Measurements from ENCODE around the gene LITAFD.

LITAFD gene

DNA sequence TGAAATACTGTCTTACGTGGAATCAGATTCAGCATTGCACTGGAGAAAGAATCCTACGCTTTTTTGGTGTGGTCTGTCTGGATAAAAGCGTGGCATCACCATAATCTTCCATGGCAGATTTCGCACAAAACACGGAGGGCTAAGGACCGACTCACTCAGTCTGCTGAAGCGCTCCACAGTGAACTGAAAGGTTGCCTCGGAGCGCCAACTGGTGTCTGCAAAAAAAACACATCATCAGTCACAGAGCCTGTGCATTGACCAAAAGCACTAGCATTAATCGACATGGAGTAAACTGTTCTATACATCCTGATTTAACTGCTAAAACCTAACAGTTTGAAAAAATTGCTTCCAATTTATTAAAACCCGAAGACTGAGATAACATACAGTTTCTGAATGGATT lies 41.0 kb downstream of the LITAFD start:
- TF ChIP-seq, protein P1, sequence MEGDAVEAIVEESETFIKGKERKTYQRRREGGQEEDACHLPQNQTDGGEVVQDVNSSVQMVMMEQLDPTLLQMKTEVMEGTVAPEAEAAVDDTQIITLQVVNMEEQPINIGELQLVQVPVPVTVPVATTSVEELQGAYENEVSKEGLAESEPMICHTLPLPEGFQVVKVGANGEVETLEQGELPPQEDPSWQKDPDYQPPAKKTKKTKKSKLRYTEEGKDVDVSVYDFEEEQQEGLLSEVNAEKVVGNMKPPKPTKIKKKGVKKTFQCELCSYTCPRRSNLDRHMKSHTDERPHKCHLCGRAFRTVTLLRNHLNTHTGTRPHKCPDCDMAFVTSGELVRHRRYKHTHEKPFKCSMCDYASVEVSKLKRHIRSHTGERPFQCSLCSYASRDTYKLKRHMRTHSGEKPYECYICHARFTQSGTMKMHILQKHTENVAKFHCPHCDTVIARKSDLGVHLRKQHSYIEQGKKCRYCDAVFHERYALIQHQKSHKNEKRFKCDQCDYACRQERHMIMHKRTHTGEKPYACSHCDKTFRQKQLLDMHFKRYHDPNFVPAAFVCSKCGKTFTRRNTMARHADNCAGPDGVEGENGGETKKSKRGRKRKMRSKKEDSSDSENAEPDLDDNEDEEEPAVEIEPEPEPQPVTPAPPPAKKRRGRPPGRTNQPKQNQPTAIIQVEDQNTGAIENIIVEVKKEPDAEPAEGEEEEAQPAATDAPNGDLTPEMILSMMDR (IDR thresholded peaks at IDR 0.05; ENCODE audit: extremely low read depth, missing control alignments), result no peak
- DNase-seq (ENCODE audit: low spot score), result no peak

DNA sequence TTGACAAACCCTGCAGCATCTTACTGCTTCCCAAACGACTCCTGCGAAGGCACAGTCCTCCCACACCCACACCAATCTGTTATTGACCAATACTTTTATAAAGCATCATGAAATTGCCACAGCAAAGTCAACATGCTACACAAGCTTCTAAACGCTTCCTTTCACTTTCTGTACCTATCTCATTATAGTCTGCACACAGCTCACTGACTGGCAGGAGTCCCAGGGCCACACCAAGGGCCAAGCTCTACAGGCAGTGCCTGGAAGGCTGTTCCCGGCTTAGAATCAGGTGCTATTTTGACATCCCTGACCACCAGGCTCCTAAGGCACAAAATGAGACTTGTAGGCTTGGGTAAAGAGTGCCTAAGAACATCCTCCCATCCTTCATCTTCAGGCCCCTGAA lies 42.1 kb downstream of the LITAFD start:
- no peak for DNase-seq (ENCODE audit: low spot score)
- TF ChIP-seq, protein P1 (IDR thresholded peaks at IDR 0.05; ENCODE audit: extremely low read depth, missing control alignments), result no peak

DNA sequence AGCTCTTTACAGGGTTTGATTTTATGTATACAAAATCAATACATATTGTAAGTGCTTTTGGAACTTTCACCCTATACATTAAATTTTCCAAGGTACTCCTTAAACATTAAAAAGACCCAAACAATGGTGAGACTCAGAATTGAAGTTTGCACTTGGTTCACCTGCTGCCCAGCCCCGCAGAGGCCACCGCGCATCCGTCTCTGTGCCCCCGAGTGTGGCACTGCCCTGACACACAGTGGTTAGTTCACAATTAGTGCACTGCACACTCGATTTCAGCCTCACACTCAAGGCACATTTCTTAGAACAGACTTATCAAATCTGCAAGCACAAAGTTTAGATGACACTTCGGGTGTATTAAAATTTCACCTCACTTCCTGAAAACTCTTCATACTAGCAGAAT lies 43.3 kb downstream of the LITAFD start:
- TF ChIP-seq, protein P1 (IDR thresholded peaks at IDR 0.05; ENCODE audit: extremely low read depth, missing control alignments), result no peak
- no peak for DNase-seq (ENCODE audit: low spot score)

DNA sequence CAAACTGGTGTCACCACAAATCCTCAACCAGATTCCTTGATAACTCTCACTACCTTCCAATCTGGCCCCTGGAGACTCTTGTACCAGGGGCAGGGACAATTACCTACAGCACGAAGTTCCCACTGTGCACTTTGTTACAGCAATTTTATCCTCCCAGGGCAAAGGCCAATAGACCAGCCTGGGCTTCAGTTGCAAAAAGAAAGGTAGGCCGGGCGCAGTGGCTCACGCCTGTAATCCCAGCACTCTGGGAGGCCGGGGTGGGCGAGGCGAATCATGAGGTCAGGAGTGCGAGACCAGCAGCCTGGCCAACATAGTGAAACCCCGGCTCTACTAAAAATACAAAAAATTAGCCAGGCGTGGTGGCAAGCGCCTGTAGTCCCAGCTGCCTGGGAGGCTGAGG lies 44.7 kb downstream of the LITAFD start:
- TF ChIP-seq, protein P1 (IDR thresholded peaks at IDR 0.05; ENCODE audit: extremely low read depth, missing control alignments), result no peak
- DNase-seq (ENCODE audit: low spot score), result no peak

DNA sequence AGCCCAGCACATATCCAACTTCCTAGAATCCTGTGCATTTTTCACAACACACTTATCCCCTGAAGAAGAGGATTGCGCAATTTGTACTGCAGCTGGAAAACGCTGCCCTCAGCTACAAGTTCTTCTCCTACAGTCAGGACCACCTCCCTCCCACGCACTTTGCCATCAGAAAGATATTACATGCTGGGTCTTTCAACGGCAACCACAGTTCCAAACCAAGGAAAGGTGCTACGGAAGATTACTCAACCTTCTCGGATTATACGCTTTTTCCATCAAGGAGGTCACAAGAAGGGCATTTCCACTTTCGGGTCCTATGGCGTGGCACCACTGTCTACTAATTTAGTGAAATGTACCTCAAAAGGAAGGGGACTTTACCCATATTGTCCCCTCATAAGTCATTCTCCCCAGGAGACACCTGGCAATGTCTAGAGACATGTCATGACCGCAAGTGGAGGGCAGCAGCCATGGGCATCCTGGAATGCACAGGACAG lies 46.4 kb downstream of the LITAFD start:
- TF ChIP-seq, protein P1 (IDR thresholded peaks at IDR 0.05; ENCODE audit: extremely low read depth, missing control alignments), result no peak
- DNase-seq (ENCODE audit: low spot score), result no peak

DNA sequence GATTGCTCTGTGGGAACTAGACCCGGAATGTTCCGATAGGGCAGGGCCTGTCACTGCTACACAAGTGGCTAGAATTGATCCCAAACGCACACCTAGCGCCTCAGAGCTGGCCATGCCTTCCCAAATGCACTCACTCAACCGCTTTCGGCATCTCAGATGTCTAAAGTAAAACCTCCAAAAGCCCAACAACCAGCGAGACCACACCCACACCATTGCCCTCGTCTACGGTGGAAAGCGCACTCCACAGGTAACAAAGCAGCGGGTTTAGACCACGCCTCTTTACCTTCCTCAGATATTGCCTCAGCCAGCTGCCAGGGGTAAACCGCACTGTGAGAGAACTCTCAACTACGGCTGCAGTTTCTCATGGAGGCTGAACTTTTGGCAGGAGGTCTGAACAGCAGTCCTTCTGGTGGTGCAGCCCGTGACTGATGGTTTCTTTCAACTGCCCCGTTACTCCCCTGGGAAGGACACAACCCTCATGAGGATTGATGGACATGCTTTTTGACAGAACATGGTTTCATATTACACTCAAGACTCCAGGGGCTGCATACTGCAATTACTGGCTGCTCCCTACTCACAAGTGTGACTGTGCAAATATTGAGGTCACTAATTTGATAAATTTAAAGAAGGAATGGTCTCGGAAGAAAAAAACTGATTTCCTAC lies 47.1 kb downstream of the LITAFD start:
- TF ChIP-seq, protein P1 (IDR thresholded peaks at IDR 0.05; ENCODE audit: extremely low read depth, missing control alignments), result no peak

DNA sequence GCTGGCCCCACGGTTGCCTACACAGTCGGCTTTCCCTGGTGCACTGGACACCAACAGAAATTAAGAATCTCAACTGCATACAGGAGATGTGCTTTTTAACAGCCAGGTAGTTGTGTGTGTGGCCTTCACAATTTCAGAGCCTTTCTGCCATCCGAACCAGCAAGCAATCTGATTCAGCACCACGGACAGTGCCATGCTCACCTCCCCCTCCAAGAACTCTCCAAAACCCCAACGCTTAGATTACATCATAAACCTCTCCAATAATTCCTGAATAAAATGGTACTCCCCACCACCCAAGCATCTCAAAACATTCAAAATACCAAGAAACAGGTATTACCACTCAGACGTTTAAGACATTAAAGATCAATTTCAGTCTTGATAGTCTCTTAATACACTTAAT lies 49.7 kb downstream of the LITAFD start:
- TF ChIP-seq, protein P1 (IDR thresholded peaks at IDR 0.05; ENCODE audit: extremely low read depth, missing control alignments), result no peak
- DNase-seq (ENCODE audit: low spot score), result no peak

More for the DNA sequence above, 47.1 kb downstream of the LITAFD start:
- no peak for DNase-seq (ENCODE audit: low spot score)

All from GM20000 (cell line).